ENCODE results near the gene IRAK2.

The IRAK2 gene

DNA sequence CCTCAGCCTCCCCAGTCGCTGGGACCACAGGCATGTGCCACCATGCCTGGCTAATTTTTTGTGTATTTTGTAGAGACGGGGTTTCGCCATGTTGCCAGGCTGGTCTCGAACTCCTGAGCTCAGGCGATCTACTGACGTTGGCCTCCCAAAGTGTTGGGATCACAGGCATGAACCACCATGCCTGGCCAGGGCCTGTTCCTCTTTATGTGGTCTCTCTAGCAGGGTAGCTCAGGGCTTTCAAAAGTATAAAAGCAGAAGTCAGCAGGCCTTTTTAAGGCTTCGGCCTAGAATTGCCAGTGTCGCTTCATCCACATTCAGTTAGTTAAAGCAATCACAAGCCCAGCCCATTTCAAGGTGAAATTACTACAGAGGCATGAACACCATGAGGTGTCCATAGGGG lies 15.5 kb upstream of the IRAK2 start:
- Histone ChIP-seq H3K4me3 (ENCODE audit: low read depth in 1 of 2, low read length in 2 of 2) (no peak overlapping the region), H3K36me3 (ENCODE audit: insufficient read depth, low read length) (peaks cover 82% of the 10 kb centered on the region), H3K27me3 (ENCODE audit: insufficient read depth, low read length, poor library complexity) (no peaks in the 10 kb centered on the region), H3K4me2 (ENCODE audit: insufficient read depth, low read length) (no peak overlapping the region), H3K9me3 (ENCODE audit: insufficient read depth, low read length, severe bottlenecking) (no peaks in the 10 kb centered on the region), H4K20me1 (ENCODE audit: insufficient read depth, low read length) (peaks cover 32% of the 10 kb centered on the region), H3K79me2 (ENCODE audit: insufficient read depth, low read length) (peaks cover 43% of the 10 kb centered on the region), H3K4me1 (ENCODE audit: insufficient read depth, low read length) (peaks cover 22% of the 10 kb centered on the region), H2AFZ (ENCODE audit: low read depth, low read length) (no peak overlapping the region), H3K9ac (ENCODE audit: low read depth, low read length) (no peak overlapping the region), H3K27ac (ENCODE audit: low read length) (no peak overlapping the region)
- TF ChIP-seq EZH2 (IDR thresholded peaks at IDR 0.05; ENCODE audit: borderline replicate concordance, low read depth, low read length, severe bottlenecking) (no peak), CTCF (IDR thresholded peaks at IDR 0.05; ENCODE audit: borderline replicate concordance, extremely low read depth, low read length, poor library complexity, severe bottlenecking) (no peak)
- ATAC-seq (ENCODE audit: insufficient read depth, low read depth) (no peak), DNase-seq (no peak)

GRCh38 chr3:10150987-10151386 lies 13.7 kb upstream of the IRAK2 start:
- DNase-seq, result no peak
- peaks cover 25% of the 10 kb centered on the region for H4K20me1 ChIP-seq (ENCODE audit: insufficient read depth, low read length)
- H3K27ac ChIP-seq (ENCODE audit: low read length), result no peak overlapping the region
- TF ChIP-seq EZH2 (IDR thresholded peaks at IDR 0.05; ENCODE audit: borderline replicate concordance, low read depth, low read length, severe bottlenecking) (no peak), CTCF (IDR thresholded peaks at IDR 0.05; ENCODE audit: borderline replicate concordance, extremely low read depth, low read length, poor library complexity, severe bottlenecking) (no peak)
- H3K4me3 ChIP-seq (ENCODE audit: low read depth in 1 of 2, low read length in 2 of 2), result no peak overlapping the region
- H3K27me3 ChIP-seq (ENCODE audit: insufficient read depth, low read length, poor library complexity), result no peaks in the 10 kb centered on the region
- H3K79me2 ChIP-seq (ENCODE audit: insufficient read depth, low read length), result peaks cover 25% of the 10 kb centered on the region
- H2AFZ ChIP-seq (ENCODE audit: low read depth, low read length), result no peak overlapping the region
- H3K36me3 ChIP-seq (ENCODE audit: insufficient read depth, low read length), result peaks cover 78% of the 10 kb centered on the region
- no peaks in the 10 kb centered on the region for H3K9me3 ChIP-seq (ENCODE audit: insufficient read depth, low read length, severe bottlenecking)
- peaks cover 7% of the 10 kb centered on the region; the same call in 1 of the 2 replicates for H3K4me1 ChIP-seq (ENCODE audit: insufficient read depth, low read length)
- H3K9ac ChIP-seq (ENCODE audit: low read depth, low read length), result no peak overlapping the region
- ATAC-seq (ENCODE audit: insufficient read depth, low read depth), result no peak
- no peak overlapping the region for H3K4me2 ChIP-seq (ENCODE audit: insufficient read depth, low read length)

DNA sequence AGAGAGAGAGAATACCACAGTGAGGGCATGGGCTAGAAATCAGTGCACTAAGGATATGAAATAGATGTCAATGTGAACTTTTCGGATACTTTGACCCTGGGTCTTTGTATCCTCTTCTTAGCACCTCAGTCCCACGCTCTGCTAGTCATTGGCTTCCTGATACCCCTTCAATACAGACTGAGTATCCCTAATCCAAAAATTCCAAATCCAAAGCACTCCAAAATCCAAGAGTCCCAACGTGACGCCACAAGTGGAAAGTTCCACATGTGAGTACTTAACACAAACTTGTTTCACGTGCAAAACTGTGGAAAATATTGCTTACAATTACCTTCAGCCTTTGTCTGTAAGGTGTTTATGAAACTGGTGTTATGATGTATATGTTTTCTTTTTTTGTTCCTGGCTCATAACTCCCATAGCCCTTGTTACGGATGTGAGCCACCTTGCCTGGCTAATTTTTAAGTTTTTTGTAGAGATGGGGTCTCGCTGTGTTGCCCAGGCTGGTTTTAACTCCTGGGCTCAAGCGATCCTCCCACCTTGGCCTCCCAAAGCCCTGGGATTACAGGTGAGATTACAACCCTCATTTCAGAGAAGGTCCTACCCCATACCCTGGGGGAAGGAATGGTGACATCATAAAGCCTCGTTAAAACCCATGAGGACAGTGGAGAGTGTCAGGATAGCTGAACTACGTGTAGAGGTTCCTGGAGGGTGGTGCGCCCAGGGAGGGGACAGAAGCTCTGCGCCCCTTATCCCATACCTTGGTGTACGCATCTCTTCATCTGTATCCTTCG lies 10.2 kb upstream of the IRAK2 start:
- H3K4me2 ChIP-seq (ENCODE audit: insufficient read depth, low read length), result no peak overlapping the region
- DNase-seq (no peak), ATAC-seq (ENCODE audit: insufficient read depth, low read depth) (peak; percentile 17; the same call in 1 of the 3 replicates)
- no peak overlapping the region for H3K4me3 ChIP-seq (ENCODE audit: low read depth in 1 of 2, low read length in 2 of 2)
- H3K4me1 ChIP-seq (ENCODE audit: insufficient read depth, low read length), result no peaks in the 10 kb centered on the region
- TF ChIP-seq EZH2 (IDR thresholded peaks at IDR 0.05; ENCODE audit: borderline replicate concordance, low read depth, low read length, severe bottlenecking) (no peak), CTCF (IDR thresholded peaks at IDR 0.05; ENCODE audit: borderline replicate concordance, extremely low read depth, low read length, poor library complexity, severe bottlenecking) (no peak)
- no peaks in the 10 kb centered on the region for H3K9me3 ChIP-seq (ENCODE audit: insufficient read depth, low read length, severe bottlenecking)
- H4K20me1 ChIP-seq (ENCODE audit: insufficient read depth, low read length), result peaks cover 5% of the 10 kb centered on the region
- H3K36me3 ChIP-seq (ENCODE audit: insufficient read depth, low read length), result peaks cover 46% of the 10 kb centered on the region
- H3K27me3 ChIP-seq (ENCODE audit: insufficient read depth, low read length, poor library complexity), result no peaks in the 10 kb centered on the region
- H3K79me2 ChIP-seq (ENCODE audit: insufficient read depth, low read length), result no peaks in the 10 kb centered on the region
- H3K27ac ChIP-seq (ENCODE audit: low read length), result no peak overlapping the region
- H2AFZ ChIP-seq (ENCODE audit: low read depth, low read length), result no peak overlapping the region
- H3K9ac ChIP-seq (ENCODE audit: low read depth, low read length), result no peak overlapping the region

Data from DND-41 (cell line).